Common myeloid progenitor, CD34-positive (primary cell): Measurements from ENCODE around the gene ANKRD66.

Experiments used
- CTCF ChIA-PET: fragments of 350-600 bp; sonication (Branson Sonifier 250); formaldehyde crosslinking; loops from one replicate; lab custom pipeline; 2021; ENCODE audit warnings: antibody characterized with exemption; lab: Charles Lee
- POLR2A ChIA-PET: fragments of 350-600 bp; sonication (Branson Sonifier 250); formaldehyde crosslinking; loops from one replicate; lab custom pipeline; 2021; ENCODE audit warnings: antibody characterized with exemption; lab: Charles Lee
- DNase-seq, 3 donors: peaks; one replicate each; pipeline versions ENCODE4 v3.0.0 to v3.0.0-alpha.2; 2013
- H3K27ac ChIP-seq, 2 experiments: 1 replicate in 1 of 2; 2 replicates in 1 of 2; pipeline ENCODE4 v1.7.0; 2013; ENCODE audit warnings: inconsistent platforms in 2 of 2, low read length in 2 of 2, mild to moderate bottlenecking in 2 of 2, low read depth in 1 of 2, moderate library complexity in 1 of 2; ENCODE audit not compliant: severe bottlenecking in 2 of 2, insufficient read depth in 1 of 2, poor library complexity in 1 of 2
- H3K27me3 ChIP-seq, 5 experiments: replicated peaks in 2 of 5; 1 replicate in 3 of 5; 2 replicates in 2 of 5; pipeline versions ENCODE4 v1.6.1 to v1.7.0; 2013; ENCODE audit warnings: low read length in 4 of 5, mild to moderate bottlenecking in 2 of 5, moderate library complexity in 2 of 5, inconsistent platforms in 1 of 5; ENCODE audit not compliant: insufficient read depth in 5 of 5, control insufficient read depth in 4 of 5
- H3K36me3 ChIP-seq, 4 experiments: 1 replicate in 2 of 4; 2 replicates in 2 of 4; pipeline versions ENCODE4 v1.6.1 to v1.7.0; 2013; ENCODE audit warnings: low read length in 3 of 4, control low read depth in 1 of 4, mild to moderate bottlenecking in 1 of 4; ENCODE audit not compliant: control insufficient read depth in 4 of 4, insufficient read depth in 4 of 4
- H3K4me1 ChIP-seq, 4 experiments: 1 replicate in 3 of 4; 2 replicates in 1 of 4; pipeline versions ENCODE4 v1.6.1 to v1.7.1; 2013; ENCODE audit warnings: low read length in 3 of 4, mild to moderate bottlenecking in 3 of 4, control low read depth in 1 of 4, inconsistent platforms in 1 of 4, moderate library complexity in 1 of 4; ENCODE audit not compliant: control insufficient read depth in 4 of 4, insufficient read depth in 4 of 4; ENCODE audit errors: control extremely low read depth in 1 of 4
- H3K4me3 ChIP-seq, 7 experiments: 1 replicate in 4 of 7; 2 replicates in 3 of 7; pipeline versions ENCODE4 v1.5.1 to v1.7.0; 2013; ENCODE audit warnings: mild to moderate bottlenecking in 7 of 7, low read length in 6 of 7, moderate library complexity in 6 of 7, inconsistent platforms in 2 of 7, low read depth in 2 of 7, control low read depth in 1 of 7; ENCODE audit not compliant: insufficient read depth in 4 of 7, control insufficient read depth in 1 of 7; ENCODE audit errors: extremely low read depth in 1 of 7
- H3K9me3 ChIP-seq, 5 experiments: 1 replicate in 4 of 5; 2 replicates in 1 of 5; pipeline versions ENCODE4 v1.6.1 to v1.7.1; 2013; ENCODE audit warnings: low read length in 4 of 5, mild to moderate bottlenecking in 2 of 5, inconsistent platforms in 1 of 5, low read depth in 1 of 5, moderate library complexity in 1 of 5; ENCODE audit not compliant: control insufficient read depth in 4 of 5, insufficient read depth in 2 of 5; ENCODE audit errors: control extremely low read depth in 1 of 5
- WGBS: methylation state at CpG from one replicate; pipeline ENCODE4 v1.1.5; 2013; ENCODE audit not compliant: insufficient coverage; 5-methylcytosine and 5-hydroxymethylcytosine counted together

ANKRD66 gene

DNA sequence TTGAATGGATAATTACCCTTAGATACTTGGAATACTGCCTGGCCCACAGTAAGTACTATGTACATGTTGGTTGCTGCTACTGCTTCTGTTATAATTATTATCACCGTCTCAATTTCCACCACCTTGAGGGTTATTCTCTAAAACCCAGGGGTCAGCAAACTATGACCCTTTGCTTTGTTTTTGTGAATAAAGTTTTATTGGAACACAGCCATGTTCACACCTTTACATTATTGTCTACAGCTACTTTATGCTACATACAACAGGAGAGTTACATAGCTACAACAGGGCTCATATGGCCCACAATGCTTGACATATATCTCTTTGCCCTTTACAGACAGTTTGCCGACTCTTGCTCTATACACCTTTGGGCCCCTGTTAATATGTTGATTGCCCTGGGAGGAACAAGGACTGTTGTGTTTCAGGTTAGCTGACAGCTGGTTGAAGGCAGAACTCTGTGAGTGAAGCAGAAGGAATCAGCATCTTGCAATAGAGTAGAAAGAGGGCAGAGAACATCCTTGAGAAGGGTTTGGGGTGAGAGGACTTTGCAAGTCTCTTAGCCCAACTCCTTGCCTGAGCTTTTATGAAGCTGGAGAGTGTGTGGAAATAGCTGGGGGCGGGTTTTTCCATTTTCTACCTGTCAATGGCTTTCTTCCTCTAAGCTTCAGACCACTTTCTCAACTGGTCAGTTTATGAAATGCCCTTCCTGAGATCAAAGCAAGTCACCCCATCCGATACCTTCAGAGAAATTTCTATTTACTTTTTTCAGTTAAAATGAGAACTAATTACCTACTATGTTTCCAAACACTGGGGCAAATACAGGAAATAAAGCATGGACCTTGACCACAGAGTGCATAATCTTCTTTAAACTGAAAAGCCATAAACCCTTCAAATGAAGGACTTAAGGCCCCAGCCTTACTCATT is 43.0 kb downstream of the ANKRD66 start:
- Histone ChIP-seq H3K4me1 (no peaks in the 10 kb centered on the region), H3K27me3 (no peaks in the 10 kb centered on the region), H3K27ac (no peak overlapping the region), H3K36me3 (no peaks in the 10 kb centered on the region), H3K4me3 (no peak overlapping the region), H3K9me3 (no peaks in the 10 kb centered on the region)
- POLR2A ChIA-PET: no interaction called here
- CTCF ChIA-PET: interaction anchor here (0.6 kb wide), 1 partner anchor 196 kb away, joined by 4 read pairs; no protein-coding TSS in a partner anchor
- WGBS: 100% methylated on average over 2 of the region's 4 CpGs
- no peak for DNase-seq

DNA sequence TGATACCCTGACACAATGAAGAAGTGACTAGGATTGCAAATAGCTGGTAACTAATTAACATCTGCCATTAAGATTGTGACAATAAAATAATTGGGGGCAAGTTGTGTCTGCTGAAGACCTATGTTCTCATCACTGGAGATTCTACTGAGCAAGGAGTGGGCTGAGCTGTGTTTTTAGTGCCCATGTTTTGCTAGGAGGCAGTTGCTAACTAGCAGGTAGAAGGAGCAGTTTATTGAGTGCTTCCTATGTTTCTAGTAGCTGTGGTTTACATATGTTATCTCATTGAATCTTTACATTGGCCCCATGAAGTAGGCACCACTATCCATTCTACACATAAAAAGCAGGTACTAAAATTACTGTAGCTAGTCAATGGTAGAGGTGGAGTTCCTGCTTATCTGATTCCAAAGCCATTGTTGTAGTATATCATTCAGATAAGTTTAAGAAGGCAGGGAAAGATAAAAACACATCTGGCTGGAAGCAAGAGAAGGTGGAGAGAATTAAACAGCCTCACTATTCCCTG is 43.7 kb downstream of the ANKRD66 start:
- no peak for DNase-seq
- POLR2A ChIA-PET: no interaction called here
- Histone ChIP-seq H3K4me3 (no peak overlapping the region), H3K27ac (no peak overlapping the region), H3K36me3 (no peaks in the 10 kb centered on the region), H3K4me1 (no peaks in the 10 kb centered on the region), H3K27me3 (no peaks in the 10 kb centered on the region), H3K9me3 (no peaks in the 10 kb centered on the region)
- CTCF ChIA-PET: interaction anchor here (0.6 kb wide), 1 partner anchor 195 kb away, joined by 4 read pairs; no protein-coding TSS in a partner anchor

DNA sequence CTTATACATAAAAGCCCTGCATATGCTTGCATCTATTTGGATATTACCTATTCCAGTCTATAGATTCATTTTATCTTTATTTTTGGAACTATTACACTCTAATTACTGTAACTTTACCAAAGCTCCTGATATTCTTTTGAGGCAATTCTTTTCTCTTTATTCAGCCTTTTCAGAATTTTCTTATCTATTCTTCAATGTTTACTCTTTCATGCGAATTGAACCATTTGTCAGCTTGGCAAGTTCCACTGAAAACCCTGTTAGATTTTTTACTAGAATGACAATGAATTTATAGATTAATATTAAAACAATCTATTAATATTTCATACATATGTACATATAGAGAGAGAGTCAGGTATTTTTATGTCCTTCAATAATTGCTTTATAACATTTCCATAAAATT is 45.9 kb downstream of the ANKRD66 start:
- Histone ChIP-seq H3K4me1 (no peaks in the 10 kb centered on the region), H3K27ac (no peak overlapping the region), H3K27me3 (no peaks in the 10 kb centered on the region), H3K36me3 (no peaks in the 10 kb centered on the region), H3K4me3 (no peak overlapping the region), H3K9me3 (no peaks in the 10 kb centered on the region)
- no CpG with 5 or more reads among the region's 1 CpG for WGBS
- ChIA-PET POLR2A (no interaction called here), CTCF (no interaction called here)
- DNase-seq: no peak

DNA sequence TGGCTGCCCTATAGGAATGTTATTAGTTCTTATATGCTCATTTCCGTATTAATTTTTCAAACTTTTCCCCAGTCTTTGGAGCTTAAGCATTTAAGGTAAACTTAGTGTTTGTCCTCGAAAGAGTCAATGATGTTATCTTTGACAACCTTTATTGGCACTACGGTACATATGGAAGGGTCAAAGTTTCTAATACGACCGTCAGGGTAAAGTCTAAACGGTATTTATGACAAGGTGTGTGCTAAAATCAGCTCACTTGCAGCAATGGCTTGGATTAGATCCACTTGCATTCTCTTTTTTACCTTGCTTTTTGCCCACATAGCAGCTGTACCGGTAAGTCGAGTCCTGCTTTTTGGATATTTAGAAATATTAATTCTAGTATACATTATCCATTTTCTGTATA is 46.4 kb downstream of the ANKRD66 start, which contains the start of gene MEP1A:
Gene MEP1A (plus strand): TSS at position 252 of the 400 bp plus-strand sequence. CDS start 10 bp downstream, at position 262.
- DNase-seq: no peak
- Histone ChIP-seq H3K4me1 (no peaks in the 10 kb centered on the region), H3K27me3 (no peaks in the 10 kb centered on the region), H3K9me3 (no peaks in the 10 kb centered on the region), H3K36me3 (no peaks in the 10 kb centered on the region), H3K27ac (no peak within 1 kb of the TSS), H3K4me3 (no peak within 1 kb of the TSS)
- POLR2A ChIA-PET: no interaction called here
- CTCF ChIA-PET: interaction anchor here (1.0 kb wide), 1 partner anchor 89 kb away, joined by 3 read pairs; no protein-coding TSS in a partner anchor
- 98% methylated on average over 5 of the region's 8 CpGs for WGBS

DNA sequence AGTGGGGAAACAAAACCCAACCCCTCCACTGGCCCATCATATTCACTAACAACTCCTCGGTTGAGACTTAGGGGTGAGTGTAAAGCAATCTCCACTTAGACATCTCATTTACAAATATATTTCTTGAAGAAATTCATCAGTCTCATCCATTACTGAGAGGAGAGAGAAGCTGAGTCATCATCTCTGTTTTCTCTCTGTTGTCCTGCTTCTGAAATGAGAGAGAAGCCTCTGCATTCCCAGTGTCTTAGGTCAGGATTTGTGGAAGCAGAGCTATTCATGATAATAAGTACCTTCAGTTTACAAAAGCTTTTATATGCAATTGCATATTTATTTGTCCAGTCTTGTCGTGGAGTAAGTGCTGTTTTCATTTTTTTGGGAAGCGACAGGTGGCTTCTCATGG is 47.3 kb downstream of the ANKRD66 start:
- Histone ChIP-seq H3K27ac (no peak overlapping the region), H3K4me3 (no peak overlapping the region), H3K36me3 (no peaks in the 10 kb centered on the region), H3K9me3 (no peaks in the 10 kb centered on the region), H3K4me1 (no peaks in the 10 kb centered on the region), H3K27me3 (no peaks in the 10 kb centered on the region)
- ChIA-PET CTCF (interaction anchor here (1.0 kb wide), 1 partner anchor 89 kb away, joined by 3 read pairs; no protein-coding TSS in a partner anchor), POLR2A (no interaction called here)
- no peak for DNase-seq
- 90% methylated on average over 2 of the region's 3 CpGs for WGBS

DNA sequence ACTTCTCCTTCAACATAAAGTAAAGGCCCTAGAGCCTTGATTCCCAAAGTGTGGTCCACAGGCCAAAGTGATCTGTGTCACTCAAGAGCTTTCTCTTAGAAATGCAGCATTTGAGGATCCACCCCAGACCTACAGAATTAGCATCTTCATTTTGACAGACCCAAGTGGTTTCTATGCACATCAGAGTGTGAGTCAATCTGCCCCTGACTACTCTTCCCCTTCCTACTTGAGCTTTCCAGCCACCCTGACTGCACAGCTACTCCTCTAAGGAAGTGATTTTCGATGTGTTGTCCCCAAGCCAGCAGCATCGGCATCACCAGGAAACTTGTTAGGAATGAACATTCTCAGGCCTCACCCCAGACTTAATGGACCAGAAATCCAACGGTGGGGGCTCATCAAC is 49.1 kb downstream of the ANKRD66 start:
- H3K4me3 ChIP-seq: no peak overlapping the region
- WGBS: 100% methylated on average over 3 of the region's 3 CpGs
- H3K36me3 ChIP-seq: no peaks in the 10 kb centered on the region
- POLR2A ChIA-PET: no interaction called here
- DNase-seq: no peak
- no peaks in the 10 kb centered on the region for H3K4me1 ChIP-seq
- CTCF ChIA-PET: no interaction called here
- no peak overlapping the region for H3K27ac ChIP-seq
- no peaks in the 10 kb centered on the region for H3K9me3 ChIP-seq
- H3K27me3 ChIP-seq: no peaks in the 10 kb centered on the region
